SK-MEL-5 (cell line): ENCODE data around the gene TMEM131. TPM values are rescaled to one million over a fixed set of nuclear protein-coding genes. Genes with fewer than 3 reads are reported as not detected.
"Not testable (repeated sequence)": the region's sequence is repeated elsewhere in the genome, so short reads cannot be mapped to it uniquely, and the experiment has no call there.

Experiments
- DNase-seq: peaks from one replicate; pipeline ENCODE4 v3.0.0-alpha.2; 2016; ENCODE audit warnings: low read depth, low spot score
- in situ Hi-C: cut with HindIII; loops from 2 replicates; pipeline ENCODE4 v1.10.0; 2016; ENCODE audit warnings: low sequenced_read_pairs, high pct_unique_total_duplicates, low pct_unique_long_range_greater_than_20kb
- total RNA-seq: library from RNA; depleted of rRNA; stranded (reverse); fragments of >200 nt; shearing (Covaris generic); gene quantifications from 2 replicates; pipeline ENCODE4 v1.2.3, GENCODE V29; 2014

Gene TMEM131
- total RNA-seq, 1 experiment from 2014 or later = 11.6 TPM

- in situ Hi-C loops = no loop called here
- no peak for DNase-seq
Measured at GRCh38 chr2:97969081-97970067, 26.4 kb downstream of the TMEM131 start.

- no peak for DNase-seq
- in situ Hi-C loops = no loop called here
Measured at GRCh38 chr2:97967931-97968627, 27.7 kb downstream of the TMEM131 start.

GRCh38 chr2:97967216-97967592, 28.5 kb downstream of the TMEM131 start:
- no peak for DNase-seq
- in situ Hi-C loops = no loop called here

GRCh38 chr2:97966545-97967215, 29.1 kb downstream of the TMEM131 start:
- DNase-seq = no peak
- in situ Hi-C loops = no loop called here

- in situ Hi-C loops = no loop called here
- DNase-seq = no peak
Measured at GRCh38 chr2:97965116-97965515, 30.6 kb downstream of the TMEM131 start.

- DNase-seq = no peak
- in situ Hi-C loops = no loop called here
Measured at GRCh38 chr2:97963880-97964279, 31.9 kb downstream of the TMEM131 start.

- DNase-seq = no peak
- in situ Hi-C loops = no loop called here
Measured at GRCh38 chr2:97963079-97963406, 32.7 kb downstream of the TMEM131 start.

- in situ Hi-C loops = no loop called here
- no peak for DNase-seq
Measured at GRCh38 chr2:97961534-97961933, 34.2 kb downstream of the TMEM131 start.

GRCh38 chr2:97958184-97958583, 37.6 kb downstream of the TMEM131 start:
- DNase-seq = no peak
- in situ Hi-C loops = no loop called here

GRCh38 chr2:97957432-97958183, 38.1 kb downstream of the TMEM131 start:
- DNase-seq = no peak
- in situ Hi-C loops = no loop called here

- DNase-seq, in situ Hi-C loops: not testable (repeated sequence)
Measured at GRCh38 chr2:97956753-97957152, 39.0 kb downstream of the TMEM131 start.

- DNase-seq = no peak
- in situ Hi-C loops = no loop called here
Measured at GRCh38 chr2:97953853-97954252, 41.9 kb downstream of the TMEM131 start.

GRCh38 chr2:97952357-97952756, 43.4 kb downstream of the TMEM131 start:
- in situ Hi-C loops = no loop called here
- no peak for DNase-seq

- in situ Hi-C loops = no loop called here
Measured at GRCh38 chr2:97951155-97951680, 44.5 kb downstream of the TMEM131 start.

GRCh38 chr2:97950329-97951154, 45.2 kb downstream of the TMEM131 start:
- no peak for DNase-seq
- in situ Hi-C loops = no loop called here

More at GRCh38 chr2:97951155-97951680, 44.5 kb downstream of the TMEM131 start:
- no peak for DNase-seq

GRCh38 chr2:97948926-97949325, 46.8 kb downstream of the TMEM131 start:
- no peak for DNase-seq
- in situ Hi-C loops = no loop called here

- DNase-seq = no peak
- in situ Hi-C loops = no loop called here
Measured at GRCh38 chr2:97945791-97946190, 50.0 kb downstream of the TMEM131 start.
